GM12801 (cell line): ENCODE results near the gene PPP2R2C.

Source experiments
- TF ChIP-seq, protein P1 (sequence below): IDR thresholded peaks from one replicate; pipeline ENCODE4 v1.5.1; 2011; ENCODE audit warnings: control low read depth; ENCODE audit not compliant: insufficient read length; ENCODE audit errors: extremely low read depth

Gene PPP2R2C

DNA sequence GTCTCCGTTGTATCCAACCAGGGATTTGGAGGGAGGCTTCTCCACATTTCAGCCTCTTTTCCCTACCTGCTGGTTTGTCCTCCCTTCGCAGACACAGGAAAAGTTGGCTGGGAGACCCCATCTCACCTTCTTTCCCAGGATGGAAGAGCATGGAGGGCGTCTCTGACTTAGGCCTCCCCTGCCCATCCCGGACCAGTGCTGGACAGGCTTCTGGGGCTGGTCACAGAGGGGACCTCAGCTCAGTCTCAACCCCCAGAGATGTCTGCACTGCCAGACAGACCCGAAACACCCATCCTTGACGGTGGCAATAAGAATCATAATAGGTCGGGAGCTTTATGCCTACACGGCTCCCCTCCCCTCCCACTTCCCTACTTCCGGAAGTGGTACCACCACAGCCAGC is 201.2 kb downstream of the PPP2R2C start:
- TF ChIP-seq, protein P1, sequence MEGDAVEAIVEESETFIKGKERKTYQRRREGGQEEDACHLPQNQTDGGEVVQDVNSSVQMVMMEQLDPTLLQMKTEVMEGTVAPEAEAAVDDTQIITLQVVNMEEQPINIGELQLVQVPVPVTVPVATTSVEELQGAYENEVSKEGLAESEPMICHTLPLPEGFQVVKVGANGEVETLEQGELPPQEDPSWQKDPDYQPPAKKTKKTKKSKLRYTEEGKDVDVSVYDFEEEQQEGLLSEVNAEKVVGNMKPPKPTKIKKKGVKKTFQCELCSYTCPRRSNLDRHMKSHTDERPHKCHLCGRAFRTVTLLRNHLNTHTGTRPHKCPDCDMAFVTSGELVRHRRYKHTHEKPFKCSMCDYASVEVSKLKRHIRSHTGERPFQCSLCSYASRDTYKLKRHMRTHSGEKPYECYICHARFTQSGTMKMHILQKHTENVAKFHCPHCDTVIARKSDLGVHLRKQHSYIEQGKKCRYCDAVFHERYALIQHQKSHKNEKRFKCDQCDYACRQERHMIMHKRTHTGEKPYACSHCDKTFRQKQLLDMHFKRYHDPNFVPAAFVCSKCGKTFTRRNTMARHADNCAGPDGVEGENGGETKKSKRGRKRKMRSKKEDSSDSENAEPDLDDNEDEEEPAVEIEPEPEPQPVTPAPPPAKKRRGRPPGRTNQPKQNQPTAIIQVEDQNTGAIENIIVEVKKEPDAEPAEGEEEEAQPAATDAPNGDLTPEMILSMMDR = no peak

- TF ChIP-seq, protein P1 = no peak
Measured at GRCh38 chr4:6270636-6271121, 201.7 kb downstream of the PPP2R2C start.
